Measurements from ENCODE around the gene RESF1.
A peak's percentile ranks its signal among the peaks of the same experiment; 100 is the strongest.

Gene RESF1

DNA sequence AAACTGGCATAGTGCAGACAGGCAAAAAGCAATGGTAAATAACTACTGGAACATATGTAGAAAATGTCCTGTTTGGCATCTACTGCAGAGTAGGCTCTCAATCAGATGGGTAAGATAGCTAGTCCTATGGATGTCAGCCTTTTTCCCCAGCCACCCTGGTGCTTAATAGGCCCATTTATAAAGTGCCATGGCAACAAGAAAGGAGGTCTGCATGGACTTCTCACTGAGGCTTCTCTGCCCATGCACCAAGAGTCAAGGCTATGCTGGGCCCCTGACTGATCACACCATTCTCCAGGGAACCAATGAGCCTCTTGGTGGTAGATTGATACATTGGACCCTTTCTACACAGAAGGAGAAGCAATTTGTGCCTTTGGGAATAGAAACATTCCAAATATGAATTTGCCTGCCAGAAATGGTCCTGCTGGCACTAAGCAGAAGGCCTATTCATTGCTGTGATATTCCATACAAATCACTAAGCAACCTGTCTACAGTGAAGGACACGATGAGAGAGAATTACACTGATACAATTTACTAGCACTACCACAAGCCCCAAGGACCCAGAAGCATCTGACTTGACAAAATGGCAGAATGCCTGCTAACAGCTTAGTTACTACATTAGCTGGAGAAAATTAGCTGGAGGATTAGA lies 43.8 kb downstream of the RESF1 start:
- peak in 1 of 42 donors; percentile 29 for DNase-seq
- intact Hi-C loops (cut with DNase I): no loop called here

DNA sequence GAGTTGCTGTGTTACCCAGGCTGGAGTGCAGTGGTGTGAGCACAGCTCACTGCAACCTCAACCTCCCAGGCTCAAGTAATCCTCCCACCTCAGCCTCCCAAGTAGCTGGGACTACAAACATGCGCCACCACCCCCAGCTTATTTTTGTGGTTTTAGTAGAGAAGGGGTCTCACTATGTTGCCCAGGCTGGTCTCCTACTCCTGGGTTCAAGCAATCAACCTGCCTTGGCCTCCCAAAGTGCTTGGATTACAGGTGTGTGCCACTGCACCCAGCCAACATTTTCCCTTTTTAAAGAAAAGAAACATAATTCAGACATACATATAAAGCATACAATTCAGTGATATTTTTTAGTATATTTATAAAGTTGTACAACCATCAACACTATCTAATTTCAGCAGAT lies 44.4 kb downstream of the RESF1 start:
- intact Hi-C loops (cut with DNase I): no loop called here
- DNase-seq: no peak

DNA sequence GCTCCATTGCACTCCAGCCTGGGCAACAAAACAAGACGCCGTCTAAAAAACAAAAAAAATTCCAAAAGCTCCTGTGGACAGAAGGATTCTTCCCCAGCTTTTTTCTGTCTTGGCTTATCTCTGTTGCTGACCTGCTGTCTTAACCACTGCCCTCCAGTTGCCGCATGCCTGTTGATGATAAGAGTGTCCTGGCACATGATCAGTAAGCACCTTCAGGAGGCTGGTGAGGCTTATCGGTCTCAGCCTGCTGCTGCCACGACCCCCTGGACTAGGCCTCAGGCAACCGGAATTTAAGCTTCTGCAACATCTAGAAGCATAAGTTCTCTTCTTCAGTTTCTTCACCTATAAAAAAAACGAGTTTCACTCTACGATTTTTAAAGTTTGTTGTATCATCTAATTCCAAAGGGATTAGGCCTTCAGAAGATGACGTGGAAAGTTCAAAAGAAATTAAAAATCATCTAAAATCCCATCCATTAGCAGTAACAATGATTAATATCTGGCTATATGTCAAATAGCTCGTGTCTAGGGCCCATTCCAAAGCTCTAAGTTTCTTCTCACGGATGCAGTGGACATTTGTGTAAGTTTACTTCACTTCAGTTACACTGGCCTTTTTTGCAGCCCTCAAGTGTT lies 46.4 kb downstream of the RESF1 start:
- DNase-seq: no peak
- intact Hi-C loops (cut with DNase I): no loop called here

All from head of caudate nucleus (tissue), 42 donors.